HG03558 (cell line): ENCODE data around the gene EFNA5.

Experiments
- ATAC-seq: cut with Tn5 transposase; IDR thresholded peaks from one replicate; pipeline ENCODE4 v1.9.1; 2021; ENCODE audit warnings: moderate number of reproducible peaks; ENCODE audit not compliant: unreplicated experiment; ENCODE audit errors: extremely low read depth

EFNA5 gene

DNA sequence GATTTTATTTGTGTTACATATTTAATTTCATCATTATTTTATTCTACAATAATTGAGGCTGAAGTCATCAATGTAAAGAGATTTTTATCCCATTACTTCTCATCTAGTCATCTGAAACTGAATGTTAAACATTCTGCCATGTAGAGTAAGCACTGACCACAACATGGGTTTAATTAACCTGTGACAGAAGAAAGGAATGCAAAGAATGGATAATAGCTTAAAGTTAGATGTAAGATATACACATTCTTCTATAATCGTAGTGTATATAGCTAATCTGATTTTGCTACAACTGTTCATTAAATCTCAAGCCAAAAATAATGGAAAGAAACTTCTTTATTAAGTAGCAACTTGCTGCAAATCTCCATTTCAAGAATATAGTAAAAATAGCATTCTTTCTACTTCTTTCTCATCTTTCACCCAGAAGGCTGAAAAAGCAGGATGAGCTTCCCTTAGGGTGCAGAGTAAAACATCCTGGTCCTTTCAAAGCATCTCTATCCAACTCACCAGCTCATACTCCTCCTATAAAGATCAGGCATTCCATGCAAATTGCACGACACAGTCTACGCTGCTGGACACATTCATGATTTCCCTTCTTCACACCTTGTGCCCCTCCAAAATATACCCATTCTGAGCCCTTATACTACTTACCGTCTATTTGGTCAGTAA lies 115.2 kb downstream of the EFNA5 start:
- ATAC-seq = no peak

DNA sequence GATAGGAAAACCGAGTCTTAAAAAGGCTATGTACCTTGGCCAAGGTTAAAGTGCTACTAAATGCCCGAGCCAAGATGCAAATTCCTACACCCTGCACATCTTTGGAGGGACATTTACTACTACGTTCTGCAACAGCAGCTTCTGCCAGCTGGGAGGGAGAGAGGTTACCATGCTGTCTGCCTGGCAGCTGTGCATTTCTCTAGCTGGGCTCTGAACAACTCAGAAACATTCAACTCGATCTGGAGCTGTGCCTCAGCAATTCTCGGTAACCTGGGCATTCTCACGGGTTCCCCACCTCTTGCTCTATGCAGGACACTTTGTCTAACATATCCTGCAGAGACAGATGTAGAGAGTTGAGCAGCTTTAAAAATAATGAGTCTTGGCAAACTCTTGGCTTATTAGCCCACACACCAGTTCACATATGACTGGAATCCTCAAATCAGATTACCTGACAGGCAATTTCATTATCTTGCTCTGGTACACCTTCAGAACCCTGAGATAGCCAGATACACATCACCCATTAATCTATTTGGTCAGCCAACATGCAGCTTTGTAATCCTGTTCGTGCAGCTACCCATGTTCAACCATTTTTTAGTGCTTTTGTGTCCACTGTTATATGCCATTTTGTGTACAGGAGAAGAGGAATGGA lies 115.8 kb downstream of the EFNA5 start:
- no peak for ATAC-seq

GRCh38 chr5:107553117-107553555 lies 117.6 kb downstream of the EFNA5 start:
- ATAC-seq = no peak

DNA sequence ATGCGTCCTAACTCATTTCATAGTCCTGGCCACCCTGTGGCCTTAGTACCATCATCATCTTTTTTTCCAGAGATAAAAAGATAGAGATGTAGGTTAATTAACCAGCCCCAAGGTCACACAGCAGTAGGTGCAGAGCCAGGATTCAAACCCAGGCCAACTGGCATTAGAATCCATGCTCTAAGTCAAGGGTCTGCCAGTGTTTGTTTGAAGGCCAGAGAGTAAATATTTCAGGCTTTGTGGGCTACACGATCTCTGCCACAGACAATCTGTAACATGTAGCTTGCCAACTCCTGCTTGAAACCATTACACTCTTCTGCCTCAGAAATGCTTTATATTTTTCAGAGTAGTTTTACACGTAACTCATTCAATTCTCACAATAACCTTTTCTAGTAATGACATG lies 119.6 kb downstream of the EFNA5 start:
- no peak for ATAC-seq

DNA sequence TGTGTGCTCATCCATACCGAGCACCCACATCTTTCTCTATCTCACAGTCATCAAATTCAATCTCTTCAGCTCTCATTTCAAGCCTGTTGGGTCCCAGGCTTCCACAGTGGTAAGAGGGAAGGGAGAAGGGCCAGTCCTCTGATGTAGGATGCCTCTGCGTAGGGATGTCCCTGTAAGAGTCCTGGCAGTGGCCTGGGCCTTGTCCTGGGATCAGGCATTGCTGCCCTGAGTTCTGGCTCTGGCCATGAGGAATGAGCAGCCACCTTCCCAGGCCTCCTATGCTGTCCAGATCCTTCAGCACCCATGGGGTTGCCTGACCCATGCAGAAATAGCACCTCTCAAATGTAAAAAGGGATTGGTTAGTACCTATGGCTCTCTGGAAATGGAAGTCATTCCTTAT lies 121.2 kb downstream of the EFNA5 start:
- ATAC-seq = no peak

- no peak for ATAC-seq
Measured at GRCh38 chr5:107548477-107548876, 122.3 kb downstream of the EFNA5 start.

DNA sequence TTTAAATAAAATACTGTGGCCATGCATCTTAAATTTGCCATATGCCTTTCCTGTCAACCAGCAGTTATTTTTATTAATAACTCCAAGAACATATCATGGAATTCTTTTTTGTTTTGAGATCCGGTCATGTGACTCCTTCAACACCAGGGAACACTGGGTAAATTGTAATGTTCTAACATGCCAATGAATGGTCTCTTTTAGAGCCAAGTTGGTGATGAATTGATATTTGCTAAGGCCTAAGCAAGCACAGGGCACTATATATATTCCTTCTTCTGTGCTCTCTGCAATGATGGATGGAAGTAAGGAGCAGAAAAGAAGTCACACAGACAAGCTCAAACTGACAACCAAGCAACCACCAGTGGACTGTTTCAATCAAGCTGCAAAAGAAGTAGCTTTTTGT lies 124.0 kb downstream of the EFNA5 start:
- no peak for ATAC-seq

DNA sequence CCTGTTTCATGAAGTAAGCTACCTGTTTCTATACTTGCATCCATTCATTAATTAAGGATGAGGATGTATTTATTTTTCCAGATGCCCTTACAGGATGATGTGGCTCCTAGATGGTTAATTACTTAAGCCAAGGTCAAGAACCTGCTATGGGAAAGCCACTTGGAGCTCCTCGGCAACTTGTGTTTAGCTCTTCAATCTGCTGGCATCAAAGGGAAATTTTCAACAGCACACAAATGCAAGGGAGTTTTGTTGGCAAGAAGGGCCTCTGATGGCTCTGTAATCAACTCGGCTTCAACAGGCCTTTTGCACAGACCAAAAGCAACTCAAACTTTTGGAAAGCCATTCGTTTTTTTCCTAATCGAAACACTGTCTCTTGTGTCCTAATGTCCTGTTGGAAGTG lies 125.3 kb downstream of the EFNA5 start:
- ATAC-seq = no peak

DNA sequence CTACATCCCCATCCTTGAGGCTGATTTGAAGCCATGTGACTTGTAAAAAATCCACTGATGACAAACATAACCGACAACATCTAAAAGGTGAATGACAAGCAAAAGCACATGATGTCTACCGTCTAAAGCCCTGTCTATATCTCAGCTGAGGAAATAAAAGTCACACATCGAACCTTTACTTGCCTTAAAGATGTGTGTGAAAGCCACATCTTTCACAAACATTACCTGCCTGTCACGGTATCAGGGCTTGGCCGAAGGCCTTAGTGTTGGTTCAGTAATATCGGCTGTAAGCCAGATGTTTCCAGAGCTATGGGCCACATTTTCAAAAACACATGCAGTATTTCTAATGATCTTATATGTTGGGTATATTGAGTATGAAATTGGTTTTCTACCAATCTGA lies 125.8 kb downstream of the EFNA5 start:
- no peak for ATAC-seq

GRCh38 chr5:107544476-107544875 lies 126.3 kb downstream of the EFNA5 start:
- ATAC-seq = no peak

DNA sequence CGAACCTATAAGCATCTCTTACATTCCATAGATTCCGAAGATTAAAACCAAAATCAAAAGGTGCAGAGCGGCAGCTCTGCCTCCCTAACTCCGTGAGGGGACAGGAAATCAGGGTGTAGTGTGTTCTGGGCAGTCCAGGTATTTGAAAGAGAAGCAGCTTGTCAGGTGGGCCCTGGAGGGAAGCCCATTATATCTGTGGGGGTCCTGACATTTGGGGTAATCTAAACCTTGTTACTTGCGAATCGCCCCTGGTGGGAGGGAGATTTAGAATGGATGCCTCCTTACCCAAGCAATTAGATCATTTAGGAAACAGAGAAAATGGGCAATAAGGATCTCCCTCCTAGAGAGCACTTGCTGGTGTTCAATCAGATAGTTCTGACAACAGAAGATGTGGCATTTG lies 126.9 kb downstream of the EFNA5 start:
- ATAC-seq = no peak

GRCh38 chr5:107542831-107543231 lies 127.9 kb downstream of the EFNA5 start:
- ATAC-seq = no peak

GRCh38 chr5:107542428-107542827 lies 128.3 kb downstream of the EFNA5 start:
- ATAC-seq = no peak

- ATAC-seq = no peak
Measured at GRCh38 chr5:107541400-107541799, 129.3 kb downstream of the EFNA5 start.

DNA sequence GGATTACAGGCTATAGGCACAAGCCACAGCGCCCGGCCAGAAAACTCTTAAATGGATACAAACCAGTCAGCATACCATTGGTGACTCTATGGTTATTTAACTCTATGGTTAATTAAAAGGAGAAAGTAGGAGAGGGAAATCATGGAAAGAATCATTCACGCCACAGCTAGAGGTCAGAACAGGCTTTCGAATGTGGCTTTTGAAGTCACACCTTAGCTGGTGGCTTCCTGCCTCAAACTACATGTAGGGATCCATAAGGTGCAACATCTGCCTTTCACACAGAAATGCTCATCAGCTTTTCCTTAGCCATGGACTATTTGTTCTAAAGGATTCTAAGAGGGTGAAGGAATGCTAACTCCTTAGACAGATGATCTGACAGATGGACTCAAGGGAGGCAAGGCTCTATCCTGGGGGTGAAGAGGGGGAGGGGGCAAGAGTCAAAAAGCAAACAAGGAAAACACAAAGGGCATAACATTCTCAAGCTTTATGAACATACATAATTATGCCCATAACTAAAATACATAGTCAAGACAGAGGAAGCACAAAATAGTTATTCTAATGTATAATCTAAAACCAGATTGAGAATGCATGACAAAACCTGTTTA lies 130.9 kb downstream of the EFNA5 start:
- ATAC-seq = no peak

DNA sequence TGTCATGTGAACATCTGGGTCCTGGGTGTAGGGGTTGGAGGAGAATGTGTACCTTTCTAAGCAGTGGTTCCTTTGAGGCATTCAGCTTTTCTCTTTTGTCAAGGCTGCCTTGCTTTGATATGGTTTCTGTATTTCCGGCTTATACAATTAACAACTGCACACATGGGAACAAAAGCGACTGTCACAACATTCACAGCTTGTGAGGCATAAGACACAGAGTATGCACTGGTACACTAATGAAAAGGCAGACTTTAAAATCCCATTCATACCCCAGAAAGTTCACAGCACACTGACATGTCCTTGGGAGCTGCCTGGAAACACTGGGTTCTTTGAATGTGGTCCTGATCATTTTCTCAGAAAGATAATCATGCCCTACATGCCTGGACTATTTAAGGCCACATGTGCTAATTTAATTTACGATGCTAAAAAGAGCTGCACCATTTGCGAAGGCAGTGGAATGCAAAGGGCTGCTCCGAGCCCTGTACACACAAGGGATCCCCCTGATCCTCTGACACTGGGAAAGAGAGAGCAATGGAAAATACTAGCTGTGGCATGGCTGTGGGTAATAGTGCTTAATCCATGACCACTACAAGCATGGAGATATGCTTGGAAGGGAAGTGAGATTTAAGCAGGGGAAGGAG lies 131.8 kb downstream of the EFNA5 start:
- no peak for ATAC-seq

- ATAC-seq = no peak
Measured at GRCh38 chr5:107538331-107538730, 132.4 kb downstream of the EFNA5 start.

- no peak for ATAC-seq
Measured at GRCh38 chr5:107535849-107536248, 134.9 kb downstream of the EFNA5 start.

DNA sequence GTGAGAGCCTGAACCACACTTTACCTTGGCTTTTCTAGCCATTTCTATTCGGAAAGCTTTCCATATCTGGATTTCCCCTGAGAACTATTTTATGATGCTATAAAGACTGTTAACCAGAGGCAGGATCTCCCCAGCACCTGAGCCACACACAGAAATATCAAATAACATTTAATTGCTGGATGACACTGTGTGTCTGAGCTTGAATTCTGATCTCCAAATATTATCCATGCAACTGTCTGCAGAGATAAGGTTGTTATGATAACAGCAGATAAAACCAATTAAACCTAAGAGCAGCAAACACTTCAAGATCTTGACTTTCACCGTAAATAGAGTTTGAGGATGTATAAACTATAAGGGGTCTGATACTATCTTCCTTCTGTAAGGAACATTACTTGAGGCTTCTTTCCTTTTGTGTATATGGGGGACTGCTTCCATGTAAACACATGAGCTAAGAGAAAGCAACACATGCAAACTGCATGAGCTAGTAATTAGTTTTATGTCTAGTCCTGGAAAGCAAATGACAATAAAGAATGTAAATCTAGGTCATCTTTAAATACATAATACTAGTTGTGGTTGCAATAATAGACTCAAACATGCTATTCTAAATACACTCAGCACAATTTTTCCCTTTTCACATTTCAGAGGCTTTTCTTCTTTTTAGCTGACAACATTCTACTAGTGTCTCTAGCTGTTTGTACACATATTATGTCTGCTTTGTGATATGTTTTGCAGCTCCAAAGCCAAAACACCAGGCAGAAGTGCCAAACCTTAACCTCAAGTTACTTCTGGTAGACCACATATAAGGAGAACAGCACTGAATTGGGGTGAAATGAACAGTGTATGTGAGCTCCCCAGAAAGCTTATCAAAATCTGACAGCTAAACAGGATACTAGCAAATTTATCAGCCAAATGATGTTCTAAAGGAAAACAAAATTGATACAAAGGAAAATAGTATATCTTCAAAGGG lies 136.5 kb downstream of the EFNA5 start:
- ATAC-seq = no peak

DNA sequence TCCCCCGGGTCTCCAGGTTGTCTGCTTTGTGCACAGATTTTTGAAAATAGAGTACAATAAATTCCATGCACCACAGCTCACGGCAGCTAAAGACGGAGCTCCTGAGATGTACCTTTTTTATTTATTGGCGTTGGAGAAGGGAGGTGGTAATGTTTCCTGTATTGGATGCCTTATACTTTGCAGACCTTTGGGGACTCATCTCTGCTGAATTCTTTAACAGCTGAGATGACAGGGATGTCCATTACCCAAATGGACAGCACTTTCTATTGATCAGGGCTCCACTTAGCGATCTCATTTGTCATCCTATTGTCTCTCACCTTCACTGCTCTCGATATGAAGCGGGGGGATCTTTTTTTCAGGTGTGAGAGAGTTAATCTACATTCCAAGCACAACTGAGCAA lies 137.8 kb downstream of the EFNA5 start:
- ATAC-seq = no peak
